Mucosa of gallbladder (tissue), 1 donor: ENCODE results near the gene SLC39A6. TPM values are rescaled to one million over a fixed set of nuclear protein-coding genes. Genes with fewer than 3 reads are reported as not detected.
"Not testable (repeated sequence)": the region's sequence is repeated elsewhere in the genome, so short reads cannot be mapped to it uniquely, and the experiment has no call there.

Experiments
- DNase-seq: peaks from one replicate; pipeline ENCODE4 v3.0.0-alpha.2; 2020; ENCODE audit warnings: low spot score
- total RNA-seq: library from RNA; stranded (reverse); gene quantifications from one replicate; pipeline ENCODE4 v1.2.1, GENCODE V29; 2021
- donor health status: DM: no; HTN: no; CAD: no.

SLC39A6 gene
- total RNA-seq, 1 donor from 2014 or later: 35.0 TPM

DNA sequence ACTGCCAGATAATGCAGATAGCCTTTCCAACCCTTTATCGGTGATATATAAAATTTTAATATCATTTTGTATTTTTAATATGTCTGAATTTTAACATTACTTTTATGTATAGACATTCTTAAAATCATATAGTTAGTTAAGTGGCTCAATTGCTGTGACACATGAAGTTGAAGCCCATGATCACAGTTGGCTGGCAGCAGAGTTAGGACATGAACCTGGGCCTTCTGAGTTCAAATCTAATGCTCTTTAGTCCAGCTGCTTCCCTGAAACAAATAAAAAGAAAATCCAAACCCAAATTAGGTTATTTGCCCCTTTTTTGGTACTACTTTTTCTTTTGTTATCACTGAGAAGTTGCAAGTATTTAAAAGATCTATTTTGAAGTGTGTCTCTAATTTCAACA lies 6.1 kb upstream of the SLC39A6 start:
- no peak for DNase-seq

DNA sequence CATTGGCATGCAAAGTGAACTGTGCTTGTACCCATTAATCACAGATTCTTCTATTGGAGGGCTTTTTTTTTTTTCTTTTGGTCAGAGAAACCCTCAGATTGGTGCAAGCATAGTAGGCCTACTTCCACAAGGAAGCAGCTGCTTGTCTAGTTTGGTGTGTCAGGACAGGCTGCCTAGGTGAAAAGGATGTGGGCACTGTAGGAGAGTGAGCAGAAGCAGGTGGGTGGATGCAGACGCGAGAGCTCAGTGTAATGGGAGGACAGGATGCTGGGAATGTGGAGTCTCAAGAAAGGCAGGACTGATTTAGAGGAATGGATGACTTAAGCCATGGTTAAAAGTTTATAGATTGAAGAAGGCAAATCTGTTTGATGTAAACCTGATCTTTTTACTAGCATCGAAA lies 3.6 kb upstream of the SLC39A6 start:
- no peak for DNase-seq

DNA sequence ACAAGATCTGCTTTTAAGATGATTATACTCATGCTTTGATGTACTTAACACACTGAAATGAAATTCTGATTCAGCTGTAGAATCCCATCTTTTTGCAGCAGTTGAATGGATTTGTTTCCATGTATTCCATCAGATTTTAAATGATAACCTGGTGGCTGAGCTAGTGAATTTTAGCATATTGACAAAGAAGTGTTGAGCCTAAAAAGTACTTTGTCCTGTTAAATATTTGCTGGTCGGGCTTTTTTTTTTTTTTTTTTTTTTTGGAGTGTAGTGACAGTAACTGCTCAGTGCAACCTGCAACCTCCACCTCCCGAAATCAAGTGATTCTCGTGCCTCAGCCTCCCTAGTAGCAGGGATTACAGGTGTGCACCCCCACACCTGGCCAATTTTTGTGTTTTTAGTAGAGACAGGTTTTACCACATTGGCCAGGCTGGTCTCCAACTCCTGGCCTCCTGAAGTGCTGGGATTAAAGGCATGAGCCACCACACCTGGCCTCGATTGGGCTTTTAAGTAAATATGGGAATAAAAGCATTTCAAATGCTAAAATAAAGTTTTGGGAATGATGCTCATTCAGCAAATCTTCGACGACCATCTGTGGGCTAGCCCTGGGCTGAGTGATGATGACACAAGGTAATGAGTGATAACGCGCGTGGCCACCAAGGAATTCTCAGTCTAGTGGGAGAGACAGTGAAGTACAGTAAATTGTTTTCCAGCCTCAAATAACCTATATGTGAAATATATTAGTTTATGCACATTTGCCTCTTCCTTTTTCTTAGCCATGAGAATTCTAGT lies 2.7 kb upstream of the SLC39A6 start:
- no peak for DNase-seq

DNA sequence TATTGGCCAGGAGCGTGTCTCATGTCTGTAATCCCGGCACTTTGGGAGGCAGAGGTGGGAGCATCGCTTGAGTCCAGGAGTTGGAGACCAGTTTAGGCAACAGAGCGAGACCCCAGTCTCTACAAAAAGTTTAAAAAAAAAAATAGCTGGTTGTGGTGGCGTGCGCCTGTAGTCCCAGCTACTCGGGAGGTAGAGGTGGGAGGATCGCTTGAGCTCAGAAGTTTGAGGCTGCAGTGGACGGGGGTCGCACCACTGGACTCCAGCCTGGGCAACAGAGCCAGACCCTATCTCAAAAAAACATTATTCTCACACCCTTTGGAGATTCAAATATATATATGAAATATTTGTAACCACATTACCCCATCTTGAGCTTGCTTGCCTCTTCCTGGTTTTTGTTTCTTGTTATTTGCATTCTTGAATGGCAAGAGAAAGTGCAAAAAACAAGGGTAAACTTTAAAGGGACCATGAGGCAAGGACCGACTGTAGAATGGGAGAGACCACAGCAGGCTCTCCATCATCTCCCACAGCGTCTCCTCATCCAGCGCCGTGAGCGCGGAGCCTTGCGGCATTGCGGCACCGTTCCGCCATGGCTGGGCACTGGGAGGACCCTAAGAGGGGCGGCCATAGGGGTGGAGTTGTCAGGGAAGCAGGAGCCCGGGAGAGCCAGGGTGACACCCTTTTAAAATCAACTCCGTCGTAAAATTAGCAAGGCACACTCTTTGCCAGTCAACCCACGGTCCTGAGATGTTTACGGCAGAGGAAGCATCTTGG lies 1.9 kb upstream of the SLC39A6 start:
- DNase-seq: no peak

DNA sequence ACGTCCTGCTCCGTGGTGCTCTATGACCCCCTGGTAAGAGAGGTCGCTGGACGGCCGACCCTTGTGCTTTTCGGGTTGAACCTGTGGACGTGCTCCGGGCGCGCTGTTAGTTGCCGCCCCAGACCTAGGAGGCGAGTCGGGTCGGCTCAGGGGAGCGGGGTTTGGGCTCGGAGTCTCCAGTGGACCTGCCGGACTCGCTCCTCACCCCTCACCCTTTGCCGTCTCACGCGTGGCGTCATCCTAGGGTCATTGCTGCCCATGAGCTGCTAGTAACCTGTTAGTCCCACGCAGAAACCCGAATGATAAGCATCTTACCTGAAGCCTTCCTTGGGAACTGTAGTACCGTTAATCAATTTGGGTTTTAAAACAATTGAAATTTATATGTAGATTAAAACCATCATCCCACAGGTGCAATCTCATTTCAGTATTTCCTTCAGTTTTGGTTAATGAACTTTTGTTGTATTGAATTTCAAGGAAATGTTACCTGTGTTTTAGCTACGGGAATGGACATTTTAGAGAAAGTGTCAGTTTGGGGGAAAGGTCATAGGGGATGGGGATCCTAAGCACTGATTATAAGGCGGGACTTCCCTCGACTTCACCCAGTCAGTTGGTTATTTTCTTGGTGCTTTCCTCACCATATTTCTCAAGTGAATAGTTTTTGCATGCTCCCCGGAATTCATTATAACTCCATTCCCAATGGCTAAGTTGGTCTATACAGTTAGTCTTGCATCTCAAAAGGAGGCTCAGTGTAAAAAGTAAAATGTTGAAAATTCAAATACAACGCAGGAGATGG lies 1.1 kb upstream of the SLC39A6 start:
- DNase-seq: no peak

DNA sequence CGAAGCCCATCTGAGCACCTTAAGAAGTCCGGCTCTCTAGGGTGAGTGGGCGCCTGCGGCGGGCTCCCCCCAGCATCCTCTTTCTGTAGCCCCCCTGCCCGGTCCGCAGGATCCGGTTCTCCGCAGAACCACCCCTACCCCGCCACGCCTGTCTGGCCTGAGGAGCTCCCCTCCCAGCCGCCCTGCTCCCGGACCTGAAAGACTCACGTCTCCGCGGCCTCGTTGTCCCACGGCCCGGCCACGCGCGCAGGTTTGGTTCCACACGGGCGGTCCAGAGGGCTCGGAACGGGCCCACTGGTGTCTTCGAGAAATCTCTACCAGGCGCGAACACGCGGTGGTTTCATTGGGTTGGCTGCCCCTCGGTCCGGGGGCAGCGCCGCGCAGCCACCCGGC lies 237 bp downstream of the SLC39A6 start:
- DNase-seq: no peak

DNA sequence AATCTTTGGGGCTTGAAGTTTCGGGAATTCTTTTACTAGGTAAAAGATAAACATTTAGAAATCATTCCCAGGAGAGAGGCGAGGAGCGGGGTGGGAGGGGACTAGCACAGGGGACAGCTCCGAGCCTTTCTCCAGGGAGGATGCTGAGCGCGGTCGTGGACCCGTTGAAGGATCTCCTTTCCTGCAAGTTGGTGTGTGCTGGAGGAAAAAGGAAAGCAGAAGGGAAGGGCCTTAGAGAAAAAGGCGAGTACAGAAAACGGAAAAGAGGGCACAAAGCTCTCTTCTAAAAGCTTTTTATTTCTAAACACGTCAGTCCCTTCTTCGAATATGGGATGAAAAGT lies 640 bp downstream of the SLC39A6 start:
- DNase-seq: no peak

DNA sequence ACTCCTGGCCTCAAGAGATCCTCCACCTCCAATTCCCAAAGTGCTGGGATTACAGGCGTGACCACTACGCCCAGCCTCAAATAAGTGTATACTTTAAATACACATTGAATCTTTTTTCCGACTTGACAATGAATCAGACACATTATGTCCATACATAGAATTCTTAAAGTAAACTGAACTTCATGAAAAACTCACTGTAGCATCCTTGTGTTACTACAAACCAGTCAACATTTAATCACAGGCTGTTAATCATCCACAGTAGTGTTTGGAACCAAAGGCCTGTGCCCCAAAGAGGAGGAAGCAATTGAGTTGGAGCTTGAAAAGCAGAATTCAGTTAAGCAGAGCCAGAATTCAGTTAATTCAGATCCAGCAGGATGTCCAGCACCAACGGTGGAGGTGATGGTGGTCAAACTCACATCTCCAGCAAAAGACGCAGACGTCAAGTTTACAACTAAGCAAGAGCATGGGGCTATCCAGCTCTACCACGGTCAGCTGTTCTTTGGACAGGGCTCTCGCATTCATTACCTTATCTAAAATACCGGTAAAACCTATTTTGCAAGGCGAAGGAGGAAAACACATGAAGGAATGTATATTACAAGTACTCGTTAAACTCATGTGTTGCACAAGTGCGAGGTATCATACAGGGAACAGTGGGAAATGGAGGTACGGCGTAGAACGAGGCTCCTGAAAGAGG lies 1.2 kb downstream of the SLC39A6 start:
- no peak for DNase-seq

DNA sequence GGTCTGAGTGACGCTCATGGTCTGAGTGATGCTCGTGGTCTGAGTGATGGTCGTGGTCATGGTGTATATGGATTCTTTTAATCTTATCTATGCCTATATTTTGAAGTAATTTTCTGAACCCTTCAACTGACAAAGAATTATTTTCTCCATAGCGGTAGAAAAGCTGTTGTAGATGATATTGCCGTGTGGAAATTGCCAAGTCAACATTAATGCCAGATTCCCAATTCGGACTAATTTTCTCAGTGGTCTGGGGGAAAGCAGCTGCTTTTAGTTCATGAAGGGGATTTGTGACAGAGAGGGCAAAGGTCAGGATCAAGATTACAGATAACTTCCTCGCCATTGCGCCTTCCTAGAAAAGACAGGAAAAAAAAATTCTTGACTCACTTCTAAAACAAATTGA lies 2.5 kb downstream of the SLC39A6 start:
- DNase-seq: no peak

DNA sequence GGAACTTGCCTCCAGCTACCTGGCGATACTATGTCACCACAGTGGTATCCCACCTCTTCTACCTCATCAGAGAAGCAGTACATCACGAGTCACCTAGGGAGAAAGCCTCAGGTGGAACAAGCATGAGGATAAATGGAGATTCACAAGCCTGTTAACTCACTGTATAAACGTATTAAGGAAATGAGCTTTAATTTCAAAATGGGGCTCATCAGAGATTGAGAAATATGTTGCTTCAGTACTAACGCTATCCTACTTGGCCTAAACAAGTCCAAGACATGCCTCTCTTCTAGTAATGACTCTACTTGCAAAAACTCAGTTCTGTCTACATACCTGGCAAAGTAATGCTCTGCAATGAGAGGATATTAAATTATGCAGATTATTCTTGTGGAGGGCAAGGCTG lies 4.3 kb downstream of the SLC39A6 start:
- DNase-seq: no peak

DNA sequence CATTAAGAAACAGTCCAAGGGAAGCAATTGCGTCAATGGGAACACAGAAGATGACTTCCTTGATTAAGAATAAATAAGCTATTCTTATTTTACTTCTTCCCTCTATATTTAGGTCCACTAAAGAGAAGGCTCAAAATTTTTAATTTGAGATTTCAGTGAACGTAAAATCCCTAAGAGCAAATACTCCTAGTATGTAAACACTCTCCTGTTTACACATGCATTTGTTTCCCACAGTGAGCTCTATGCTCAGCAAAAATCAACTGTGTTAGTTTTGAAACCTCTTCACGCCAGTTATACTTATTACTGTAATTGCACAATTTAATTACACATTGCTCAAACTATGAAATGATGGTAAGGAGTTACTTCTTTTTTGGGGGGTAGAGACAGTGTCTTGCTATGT lies 8.8 kb downstream of the SLC39A6 start:
- DNase-seq: no peak

DNA sequence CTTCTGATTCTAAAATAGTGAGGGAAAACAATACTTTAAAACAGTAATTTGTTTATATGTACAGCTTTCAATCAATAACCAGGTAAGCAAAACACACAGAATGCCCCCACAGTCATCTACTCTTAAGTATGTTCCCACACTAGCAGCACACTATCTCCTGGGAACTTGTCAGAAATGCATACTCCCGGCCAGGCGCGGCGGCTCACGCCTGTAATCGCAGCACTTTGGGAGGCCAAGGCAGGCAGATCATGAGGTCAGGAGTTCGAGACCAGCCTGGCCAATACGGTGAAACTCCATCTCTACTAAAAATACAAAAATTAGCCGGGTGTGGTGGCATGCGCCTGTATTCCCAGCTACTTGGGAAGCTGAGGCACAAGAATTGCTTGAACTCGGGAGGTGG lies 12.4 kb downstream of the SLC39A6 start:
- not testable (repeated sequence) for DNase-seq

DNA sequence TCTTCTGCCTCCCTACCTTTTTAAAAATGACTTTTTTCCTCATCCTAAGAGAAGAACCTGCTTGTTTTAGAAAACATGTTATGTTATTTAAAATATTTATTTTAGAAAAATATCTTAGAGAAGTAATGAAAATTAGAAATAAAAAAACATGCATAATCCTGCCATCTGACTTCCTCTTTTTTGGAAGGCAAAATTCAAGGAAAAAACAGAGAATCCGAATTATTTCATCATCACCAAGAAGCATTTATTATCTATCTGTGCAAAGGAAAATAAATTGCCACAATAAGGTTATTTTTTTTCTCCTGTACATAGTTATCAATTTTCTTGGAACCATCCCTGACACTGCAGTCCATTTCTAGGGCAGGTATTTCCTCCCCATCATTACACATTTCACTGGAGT lies 14.4 kb downstream of the SLC39A6 start:
- DNase-seq: no peak

DNA sequence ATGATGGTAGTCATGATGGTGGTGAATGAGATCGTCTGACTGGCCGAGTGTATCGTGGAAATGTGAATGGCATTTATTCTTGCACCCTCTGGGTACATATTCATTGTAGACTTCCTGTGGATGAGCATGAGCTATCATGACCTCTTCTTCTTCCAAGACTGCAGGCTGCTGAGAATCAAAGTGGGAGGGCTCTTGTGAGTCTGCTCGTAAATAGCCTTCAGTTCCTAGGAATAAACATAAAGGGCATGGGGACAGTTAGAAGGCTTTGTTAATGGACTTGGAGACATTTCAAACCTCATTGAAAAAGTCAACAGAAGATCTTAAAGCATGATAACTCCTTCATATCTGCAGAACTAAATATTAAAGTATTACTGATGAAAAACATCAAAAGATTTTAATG lies 14.9 kb downstream of the SLC39A6 start:
- no peak for DNase-seq

DNA sequence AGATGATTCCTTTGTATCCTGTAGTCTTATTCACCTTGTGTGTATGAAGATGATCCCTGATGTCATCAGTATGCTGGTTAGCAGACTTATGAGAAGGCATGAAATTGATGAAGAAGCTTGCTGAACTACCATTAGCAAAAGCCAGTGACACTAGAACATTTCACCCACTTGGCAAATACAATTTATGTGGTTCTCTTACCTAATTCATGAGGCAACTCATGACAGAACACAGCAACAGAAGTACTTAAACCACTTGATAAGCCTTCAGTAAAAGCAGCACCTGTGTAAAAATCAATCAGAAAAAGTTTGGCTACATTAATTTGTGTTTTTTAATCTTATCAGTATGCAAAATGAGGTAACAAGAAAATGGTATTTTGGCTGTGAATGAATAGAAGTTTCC lies 16.8 kb downstream of the SLC39A6 start:
- no peak for DNase-seq

DNA sequence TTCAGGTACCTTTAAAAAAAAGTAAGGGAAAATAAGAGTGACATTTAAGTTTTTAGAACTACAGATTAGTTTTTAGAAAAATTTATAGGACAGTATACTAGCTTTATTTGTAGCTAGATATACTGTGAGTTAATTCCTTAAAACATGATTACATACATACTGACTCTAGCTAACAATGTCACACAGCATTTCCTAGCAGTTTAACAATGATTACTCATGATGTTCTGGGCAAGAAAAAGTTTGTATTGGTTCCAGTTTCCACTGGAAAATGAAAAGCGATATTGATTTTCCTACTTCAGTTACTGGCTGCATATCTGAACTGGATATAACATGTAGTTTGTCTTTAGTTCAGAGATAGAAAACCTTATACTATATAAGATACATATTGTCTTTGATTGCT lies 19.4 kb downstream of the SLC39A6 start:
- DNase-seq: no peak

DNA sequence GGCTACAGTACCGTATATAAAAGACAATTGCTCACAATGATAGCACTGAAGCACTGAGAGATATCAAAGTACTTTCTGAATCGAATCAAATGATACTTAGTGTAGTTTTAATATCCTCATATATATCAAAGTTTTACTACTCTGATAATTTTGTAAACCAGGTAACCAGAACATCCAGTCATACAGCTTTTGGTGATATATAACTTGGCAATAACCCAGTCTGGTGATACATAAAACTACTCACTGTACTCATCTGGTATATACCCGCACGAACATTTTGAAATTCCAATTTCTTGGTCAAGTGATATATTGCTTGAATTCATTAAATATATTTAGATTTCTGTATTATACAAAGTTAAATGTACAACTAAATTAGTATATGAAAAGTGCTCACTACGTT lies 20.5 kb downstream of the SLC39A6 start:
- DNase-seq: no peak

DNA sequence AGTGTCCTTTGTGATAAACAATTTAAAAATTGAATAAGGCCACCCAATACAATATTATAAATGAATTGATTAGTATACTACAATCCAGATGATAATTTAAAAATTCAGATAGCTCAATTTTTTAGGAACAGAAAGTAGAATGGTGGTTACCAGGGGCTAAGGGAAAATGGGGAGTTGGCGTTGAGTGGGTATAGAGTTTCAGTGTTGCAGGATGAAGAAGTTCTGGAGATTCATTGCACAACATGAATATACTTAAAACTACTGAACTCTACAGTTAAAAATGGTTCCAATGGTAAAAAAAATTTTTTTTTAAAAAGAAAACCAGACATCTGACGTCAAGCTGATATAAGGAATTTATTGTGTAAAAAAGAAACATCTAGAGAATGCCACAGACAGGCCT lies 20.9 kb downstream of the SLC39A6 start:
- no peak for DNase-seq

DNA sequence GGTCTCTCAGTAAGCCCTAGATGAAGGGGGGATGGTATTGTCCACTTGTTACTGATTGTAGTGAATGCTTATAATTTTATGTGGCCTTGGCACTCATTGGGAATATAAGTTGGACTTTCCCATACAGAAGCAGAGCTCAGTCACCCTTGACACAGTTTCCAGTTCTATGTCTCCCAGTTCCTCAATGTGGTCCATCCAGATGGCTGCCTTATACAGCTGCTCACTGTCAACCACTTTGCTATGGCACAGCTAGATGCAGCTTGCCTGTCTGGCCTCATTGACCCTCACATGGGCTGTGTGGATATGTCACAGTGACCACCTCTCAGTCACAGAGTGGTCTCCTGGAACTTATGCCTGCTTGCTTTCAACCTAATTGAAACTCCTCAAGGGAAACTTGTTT lies 21.7 kb downstream of the SLC39A6 start:
- DNase-seq: no peak

DNA sequence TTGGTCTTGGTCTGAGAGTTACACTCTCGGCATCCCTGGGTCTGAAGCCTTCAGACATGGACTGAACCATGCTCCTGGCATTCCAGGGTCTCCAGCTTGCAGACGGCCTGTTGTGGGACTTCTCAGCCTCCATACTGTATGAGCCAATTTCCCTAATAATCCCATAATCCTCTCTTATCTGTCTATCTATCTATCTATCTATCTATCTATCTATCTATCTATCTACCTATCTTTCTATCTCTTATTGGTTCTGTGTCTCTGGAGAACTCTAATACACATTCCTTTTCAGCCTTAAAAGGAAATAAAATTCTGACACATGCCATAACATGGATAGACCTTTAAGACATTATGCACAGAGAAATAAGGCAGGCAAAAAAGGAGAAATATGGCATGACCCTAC lies 24.4 kb downstream of the SLC39A6 start:
- no peak for DNase-seq

DNA sequence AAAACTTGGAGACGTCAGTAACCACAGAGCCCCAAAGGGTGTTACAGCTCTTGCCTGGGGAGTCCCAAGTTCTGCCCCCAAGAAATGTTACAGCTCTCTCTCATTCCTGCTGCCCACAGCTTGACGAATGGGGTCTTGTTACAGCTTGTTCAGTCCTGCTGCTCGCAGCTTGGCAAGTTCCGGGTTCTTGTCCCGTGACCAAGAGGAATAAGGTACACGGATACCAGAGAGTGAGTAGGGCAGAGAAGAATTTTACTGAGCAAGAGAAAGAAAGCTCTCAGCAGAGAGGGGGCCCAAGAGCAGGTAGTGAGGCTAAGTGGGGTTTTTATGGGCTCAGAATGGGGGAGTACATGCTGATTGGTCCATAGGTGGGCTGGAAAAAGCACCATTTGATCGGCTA lies 27.2 kb downstream of the SLC39A6 start:
- DNase-seq: no peak

DNA sequence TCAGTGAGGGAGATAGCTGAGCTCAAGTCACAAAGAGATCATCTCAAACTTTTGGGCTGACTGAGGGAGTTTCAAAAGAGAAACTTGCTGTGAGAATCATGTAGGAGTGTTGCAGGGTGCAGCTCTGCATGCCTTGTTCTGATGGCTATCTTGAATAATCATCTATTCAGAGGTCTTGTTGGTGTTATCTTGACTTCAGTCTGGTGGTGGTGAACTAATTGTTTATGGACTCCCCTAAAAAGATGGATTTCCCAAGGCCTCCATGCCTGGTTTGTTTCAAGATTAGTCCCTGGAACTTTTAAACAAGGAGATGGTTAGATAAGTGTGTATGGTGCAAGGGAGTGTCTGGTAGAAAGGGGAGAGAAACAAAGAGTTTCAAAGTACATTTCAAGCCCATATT lies 29.8 kb downstream of the SLC39A6 start:
- DNase-seq: no peak
